Measurements from ENCODE around the gene CCDC80.
A peak's percentile ranks its signal among the peaks of the same experiment; 100 is the strongest.
"Not testable (repeated sequence)": the region's sequence is repeated elsewhere in the genome, so short reads cannot be mapped to it uniquely, and the experiment has no call there.

The CCDC80 gene

GRCh38 chr3:112587336-112587735, 53.6 kb downstream of the CCDC80 start:
- no peak for DNase-seq (ENCODE audit: low read depth in 1 of 2, low spot score in 1 of 2)

- DNase-seq (ENCODE audit: low read depth in 1 of 2, low spot score in 1 of 2) = no peak
These were observed 55.2 kb downstream of the CCDC80 start for GRCh38 chr3:112585782-112586181.

GRCh38 chr3:112583105-112583504, 57.8 kb downstream of the CCDC80 start:
- no peak for DNase-seq (ENCODE audit: low read depth in 1 of 2, low spot score in 1 of 2)

GRCh38 chr3:112582244-112582874, 58.6 kb downstream of the CCDC80 start:
- peak in 1 of 2 donors; percentile 11 for DNase-seq (ENCODE audit: low read depth in 1 of 2, low spot score in 1 of 2)

- no peak for DNase-seq (ENCODE audit: low read depth in 1 of 2, low spot score in 1 of 2)
These were observed 61.2 kb downstream of the CCDC80 start for GRCh38 chr3:112579697-112580096.

- DNase-seq (ENCODE audit: low read depth in 1 of 2, low spot score in 1 of 2) = no peak
These were observed 61.7 kb downstream of the CCDC80 start for GRCh38 chr3:112579232-112579631.

GRCh38 chr3:112572701-112573100, 68.2 kb downstream of the CCDC80 start:
- no peak for DNase-seq (ENCODE audit: low read depth in 1 of 2, low spot score in 1 of 2)

GRCh38 chr3:112569265-112569664, 71.7 kb downstream of the CCDC80 start:
- DNase-seq (ENCODE audit: low read depth in 1 of 2, low spot score in 1 of 2) = no peak

GRCh38 chr3:112568642-112569041, 72.3 kb downstream of the CCDC80 start:
- DNase-seq (ENCODE audit: low read depth in 1 of 2, low spot score in 1 of 2) = no peak

GRCh38 chr3:112564940-112565305, 76.0 kb downstream of the CCDC80 start:
- no peak for DNase-seq (ENCODE audit: low read depth in 1 of 2, low spot score in 1 of 2)

- DNase-seq (ENCODE audit: low read depth in 1 of 2, low spot score in 1 of 2) = not testable (repeated sequence)
These were observed 76.5 kb downstream of the CCDC80 start for GRCh38 chr3:112564247-112564939.

GRCh38 chr3:112561734-112562529, 79.0 kb downstream of the CCDC80 start, which contains the start of the genes ATG3 and SLC35A5:
TSS of gene ATG3 (minus strand) at chr3:112561962. CDS start at chr3:112561528, 434 bp downstream.
TSS of gene SLC35A5 (plus strand) at chr3:112562045. CDS start at chr3:112563404, 1,359 bp downstream.
- DNase-seq (ENCODE audit: low read depth in 1 of 2, low spot score in 1 of 2) = peak; percentile 97 to 98

- DNase-seq (ENCODE audit: low read depth in 1 of 2, low spot score in 1 of 2) = no peak
These were observed 79.5 kb downstream of the CCDC80 start for GRCh38 chr3:112561484-112561733.

GRCh38 chr3:112560721-112561483, 80.0 kb downstream of the CCDC80 start:
- peak in 1 of 2 donors; percentile 61 for DNase-seq (ENCODE audit: low read depth in 1 of 2, low spot score in 1 of 2)

- no peak for DNase-seq (ENCODE audit: low read depth in 1 of 2, low spot score in 1 of 2)
These were observed 80.6 kb downstream of the CCDC80 start for GRCh38 chr3:112560307-112560706.

- no peak for DNase-seq (ENCODE audit: low read depth in 1 of 2, low spot score in 1 of 2)
These were observed 83.0 kb downstream of the CCDC80 start for GRCh38 chr3:112557976-112558375.

- no peak for DNase-seq (ENCODE audit: low read depth in 1 of 2, low spot score in 1 of 2)
These were observed 85.3 kb downstream of the CCDC80 start for GRCh38 chr3:112555535-112556170.

GRCh38 chr3:112550859-112551258, 90.1 kb downstream of the CCDC80 start:
- DNase-seq (ENCODE audit: low read depth in 1 of 2, low spot score in 1 of 2) = no peak

Data from activated CD4-positive, alpha-beta T cell treated with anti-CD3 and anti-CD28 coated beads, Interleukin-2, amount 50 U/mL, for 24 hours (primary cell).